LNCaP clone FGC (cell line): ENCODE data around the gene SKIDA1.

Experiments
- DNase-seq: peaks from one replicate; pipeline ENCODE4 v3.0.0-alpha.2; 2011; ENCODE audit warnings: low read depth
- H3K4me3 ChIP-seq: 2 replicates; pipeline ENCODE4 v1.5.1; 2011; ENCODE audit warnings: mild to moderate bottlenecking, low read depth, low read length, control low read depth
- TF ChIP-seq, protein P1 (sequence below): IDR thresholded peaks from 2 replicates; pipeline ENCODE4 v1.5.1; 2012; ENCODE audit warnings: mild to moderate bottlenecking; ENCODE audit not compliant: control insufficient read depth, insufficient read depth; ENCODE audit errors: extremely low read depth

Gene SKIDA1

DNA sequence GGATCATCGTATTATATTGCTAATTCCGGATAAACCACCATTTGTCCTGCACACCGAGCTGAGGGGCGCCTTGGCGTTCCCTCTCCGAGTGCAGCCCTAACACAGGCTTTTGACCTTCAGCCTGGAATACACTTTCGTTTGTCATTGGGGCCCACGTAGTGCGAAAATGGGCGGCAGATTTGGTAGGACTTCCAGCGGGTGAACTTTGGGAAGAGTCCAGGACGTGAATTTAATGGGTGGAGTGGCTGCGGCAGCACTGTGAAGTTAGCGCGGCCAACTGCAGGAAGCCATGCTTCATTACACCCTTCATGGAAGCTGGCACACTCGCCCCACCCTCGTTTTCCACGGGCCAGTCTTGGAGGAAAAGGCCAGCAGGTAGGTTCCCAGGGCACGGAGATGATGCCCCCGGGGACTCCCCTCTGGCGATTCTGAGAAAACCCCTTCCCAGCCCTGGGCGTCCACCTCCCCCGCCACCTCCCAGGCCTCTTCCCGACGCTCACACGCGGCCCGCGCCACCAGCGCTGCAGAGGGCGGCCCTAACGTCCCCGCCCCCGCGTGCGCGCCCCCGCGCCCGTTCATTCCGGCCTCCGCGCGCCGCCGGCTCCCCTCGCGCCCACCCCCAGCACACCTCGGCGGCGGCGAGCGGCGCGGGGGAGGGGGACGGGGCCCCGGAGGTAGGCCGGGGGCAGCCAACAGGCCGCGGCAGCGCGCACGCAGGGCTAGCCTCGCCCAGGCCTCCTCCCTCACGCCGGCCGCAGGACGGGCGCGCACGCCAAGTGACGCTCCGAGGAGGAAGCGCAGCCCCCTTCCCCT is 8.2 kb upstream of the SKIDA1 start, which contains the start of gene MLLT10:
TSS of gene MLLT10 (plus strand) at position 766 of the 813 bp plus-strand sequence. CDS start 413 bp downstream, outside the sequence.
- TF ChIP-seq, protein P1, sequence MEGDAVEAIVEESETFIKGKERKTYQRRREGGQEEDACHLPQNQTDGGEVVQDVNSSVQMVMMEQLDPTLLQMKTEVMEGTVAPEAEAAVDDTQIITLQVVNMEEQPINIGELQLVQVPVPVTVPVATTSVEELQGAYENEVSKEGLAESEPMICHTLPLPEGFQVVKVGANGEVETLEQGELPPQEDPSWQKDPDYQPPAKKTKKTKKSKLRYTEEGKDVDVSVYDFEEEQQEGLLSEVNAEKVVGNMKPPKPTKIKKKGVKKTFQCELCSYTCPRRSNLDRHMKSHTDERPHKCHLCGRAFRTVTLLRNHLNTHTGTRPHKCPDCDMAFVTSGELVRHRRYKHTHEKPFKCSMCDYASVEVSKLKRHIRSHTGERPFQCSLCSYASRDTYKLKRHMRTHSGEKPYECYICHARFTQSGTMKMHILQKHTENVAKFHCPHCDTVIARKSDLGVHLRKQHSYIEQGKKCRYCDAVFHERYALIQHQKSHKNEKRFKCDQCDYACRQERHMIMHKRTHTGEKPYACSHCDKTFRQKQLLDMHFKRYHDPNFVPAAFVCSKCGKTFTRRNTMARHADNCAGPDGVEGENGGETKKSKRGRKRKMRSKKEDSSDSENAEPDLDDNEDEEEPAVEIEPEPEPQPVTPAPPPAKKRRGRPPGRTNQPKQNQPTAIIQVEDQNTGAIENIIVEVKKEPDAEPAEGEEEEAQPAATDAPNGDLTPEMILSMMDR = no peak
- DNase-seq = peak; percentile 82
- H3K4me3 ChIP-seq = peak within 1 kb of the TSS; percentile 64

DNA sequence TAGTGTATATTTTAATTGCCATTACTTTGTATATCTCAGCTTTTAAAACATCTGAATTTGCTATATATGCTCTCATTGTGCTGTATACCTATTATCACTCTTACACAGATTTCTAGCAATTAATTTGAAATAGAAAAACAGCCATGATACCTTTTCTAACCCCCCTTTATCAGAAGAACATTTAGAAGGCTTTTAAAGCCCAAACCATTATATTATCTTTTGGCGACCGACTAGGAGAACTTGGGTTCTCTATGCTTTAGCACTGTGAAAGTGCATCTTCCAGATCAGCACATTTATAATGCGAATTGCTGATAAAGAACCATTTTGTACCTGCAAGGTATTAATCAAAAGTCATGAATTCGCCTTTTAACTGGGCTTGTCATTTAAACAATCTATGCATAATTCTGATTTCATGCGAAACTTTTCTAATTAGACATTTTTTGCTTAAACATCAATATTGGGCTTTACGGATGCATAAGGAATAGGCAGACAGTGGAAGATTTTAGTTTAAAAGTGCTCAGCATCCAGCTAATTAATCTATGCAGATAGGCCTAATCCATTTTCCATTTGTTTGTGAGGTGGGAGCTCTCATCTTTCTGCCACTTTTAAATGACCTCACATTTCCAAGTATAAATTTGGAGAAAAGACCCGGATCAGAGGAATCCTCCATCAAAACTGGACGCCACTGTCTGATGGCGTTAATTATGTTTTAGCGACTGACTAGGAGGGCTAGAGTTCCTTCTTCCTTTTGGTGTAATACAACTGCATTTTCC is 7.4 kb upstream of the SKIDA1 start:
- no peak for DNase-seq

DNA sequence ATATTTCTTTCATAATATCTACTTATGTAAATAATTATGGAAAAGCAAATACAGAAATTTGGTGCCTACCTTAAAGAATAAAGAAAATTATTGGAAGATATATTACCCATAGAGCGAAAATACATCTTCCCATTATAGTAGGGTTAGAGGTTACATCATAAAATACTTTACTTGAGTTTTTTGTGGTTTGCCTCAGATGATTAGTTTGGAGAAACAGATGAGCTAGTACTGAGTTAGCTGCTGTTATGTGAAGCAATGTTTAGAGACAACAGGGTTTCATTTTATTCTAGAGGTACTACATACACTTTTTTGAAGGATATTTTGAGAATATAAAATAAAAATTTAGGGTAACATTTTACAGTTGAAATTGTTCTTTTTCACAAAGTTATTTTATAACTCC is 5.7 kb upstream of the SKIDA1 start:
- H3K4me3 ChIP-seq = no peak overlapping the region
- TF ChIP-seq, protein P1 = no peak
- no peak for DNase-seq

More for the DNA sequence above, 7.4 kb upstream of the SKIDA1 start:
- TF ChIP-seq, protein P1 = no peak
- peak overlapping the region; percentile 55 for H3K4me3 ChIP-seq

GRCh38 chr10:21530641-21531040 is 5.2 kb upstream of the SKIDA1 start:
- no peak for DNase-seq
- TF ChIP-seq, protein P1 = no peak
- H3K4me3 ChIP-seq = no peak overlapping the region

- H3K4me3 ChIP-seq = no peak overlapping the region
- TF ChIP-seq, protein P1 = no peak
- no peak for DNase-seq
Measured at GRCh38 chr10:21530168-21530567, 4.7 kb upstream of the SKIDA1 start.

- TF ChIP-seq, protein P1 = no peak
- H3K4me3 ChIP-seq = no peak overlapping the region
- no peak for DNase-seq
Measured at GRCh38 chr10:21529032-21529910, 3.8 kb upstream of the SKIDA1 start.
